Testis (tissue), 2 donors: ENCODE results near the gene ZNF804A.

Experiments used
- CTCF ChIP-seq, 3 experiments: fragments of 450-650 bp in 2 of 3; fragments of 200-600 bp in 1 of 3; sonication (generic) in 1 of 3; IDR thresholded peaks; one replicate each; pipeline ENCODE4 v1.5.1; 2016 to 2019; ENCODE audit warnings: antibody characterized with exemption in 3 of 3, mild to moderate bottlenecking in 2 of 3, moderate library complexity in 1 of 3
- POLR2A ChIP-seq: fragments of 450-650 bp; IDR thresholded peaks from one replicate; pipeline ENCODE4 v1.6.1; 2017; ENCODE audit warnings: antibody characterized with exemption, mild to moderate bottlenecking, moderate library complexity

DNA sequence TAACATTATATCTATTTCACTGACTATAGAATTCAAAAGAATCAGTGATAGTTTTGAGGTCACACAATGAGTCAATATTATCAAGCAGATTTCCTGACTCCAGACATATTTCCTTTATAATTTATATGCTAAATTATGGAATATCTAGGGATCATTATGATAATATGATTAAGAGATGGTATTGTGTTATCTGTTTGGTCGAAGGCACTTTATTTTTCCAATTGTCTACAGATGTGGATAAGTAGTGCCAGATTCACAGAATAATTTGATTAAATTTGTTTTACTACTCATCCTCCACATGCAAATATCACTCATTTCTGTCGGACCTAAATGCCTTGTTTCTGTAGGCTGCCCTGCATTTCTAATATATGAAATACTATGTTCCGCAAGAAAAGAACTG is 4.4 kb downstream of the ZNF804A start:
- TF ChIP-seq CTCF (IDR thresholded peaks at IDR 0.05) (no peak), POLR2A (no peak)
